HEK293 (cell line): Measurements from ENCODE around the gene MNX1.

Source experiments
- CTCF ChIA-PET: fragments of 350-600 bp; formaldehyde crosslinking; extraction: SDS; loops from one replicate; lab custom pipeline; 2021; ENCODE audit warnings: antibody characterized with exemption; lab: Yijun Ruan, JAX
- POLR2A ChIA-PET: fragments of 300-600 bp; formaldehyde crosslinking; extraction: SDS; loops from one replicate; lab custom pipeline; 2020; ENCODE audit warnings: antibody characterized with exemption, inconsistent platforms; lab: Yijun Ruan, JAX
- H3K27ac ChIP-seq: fragments of 200-500 bp; sonication (Bioruptor generic); 2 replicates; pipeline ENCODE4 v1.5.1; 2014; ENCODE audit warnings: low read depth, low read length, control low read depth, inconsistent platforms; ENCODE audit errors: extremely low read depth
- H3K36me3 ChIP-seq, 2 experiments: fragments of 200-500 bp in 1 of 2; sonication (Bioruptor generic) in 1 of 2; 1 replicate in 1 of 2; 2 replicates in 1 of 2; pipeline ENCODE4 v1.5.1; 2014 to 2017; ENCODE audit warnings: inconsistent platforms in 2 of 2, low read length in 2 of 2; ENCODE audit not compliant: control insufficient read depth in 2 of 2, insufficient read depth in 1 of 2
- H3K4me1 ChIP-seq: fragments of 200-500 bp; sonication (Bioruptor generic); 2 replicates; pipeline ENCODE4 v1.5.1; 2014; ENCODE audit warnings: mild to moderate bottlenecking, low read length, inconsistent platforms; ENCODE audit not compliant: control insufficient read depth, insufficient read depth
- H3K4me3 ChIP-seq: 2 replicates; pipeline ENCODE4 v1.5.1; 2011; ENCODE audit warnings: low read depth, mild to moderate bottlenecking, control low read depth, low read length, moderate library complexity
- H3K9me3 ChIP-seq: fragments of 200-500 bp; sonication (Bioruptor generic); 2 replicates; pipeline ENCODE4 v1.5.1; 2014; ENCODE audit warnings: low read depth, low read length, inconsistent platforms; ENCODE audit not compliant: control insufficient read depth, insufficient read depth
- SALL2 ChIP-seq: fragments of 450-650 bp; formaldehyde crosslinking; IDR thresholded peaks from 2 replicates; pipeline ENCODE4 v1.5.0; 2017; ENCODE audit warnings: missing biosample characterization, mild to moderate bottlenecking, missing genetic modification characterization, borderline replicate concordance
- ZNF146 ChIP-seq: fragments of 450-650 bp; formaldehyde crosslinking; IDR thresholded peaks from 2 replicates; pipeline ENCODE4 v1.5.1; 2016; ENCODE audit warnings: missing biosample characterization, missing genetic modification characterization
- ZNF174 ChIP-seq: fragments of 450-650 bp; formaldehyde crosslinking; IDR thresholded peaks from 2 replicates; pipeline ENCODE4 v1.5.0; 2017; ENCODE audit warnings: missing biosample characterization, mild to moderate bottlenecking, missing genetic modification characterization
- ZNF221 ChIP-seq: fragments of 450-650 bp; formaldehyde crosslinking; IDR thresholded peaks from 2 replicates; pipeline ENCODE4 v1.5.1; 2017; ENCODE audit warnings: missing biosample characterization, missing genetic modification characterization, borderline replicate concordance
- ZNF223 ChIP-seq: fragments of 450-650 bp; formaldehyde crosslinking; IDR thresholded peaks from 2 replicates; pipeline ENCODE4 v1.5.1; 2016; ENCODE audit warnings: missing biosample characterization, missing genetic modification characterization
- ZNF366 ChIP-seq: fragments of 450-650 bp; formaldehyde crosslinking; conservative IDR thresholded peaks from 2 replicates; pipeline ENCODE4 v1.5.1; 2016; ENCODE audit warnings: missing biosample characterization, missing genetic modification characterization
- ZNF514 ChIP-seq: fragments of 450-650 bp; formaldehyde crosslinking; IDR thresholded peaks from 2 replicates; pipeline ENCODE4 v1.5.1; 2016; ENCODE audit warnings: missing biosample characterization, missing genetic modification characterization
- ZNF548 ChIP-seq: fragments of 450-650 bp; formaldehyde crosslinking; IDR thresholded peaks from 2 replicates; pipeline ENCODE4 v1.5.1; 2016; ENCODE audit warnings: missing biosample characterization, missing genetic modification characterization
- ZNF560 ChIP-seq: fragments of 450-650 bp; formaldehyde crosslinking; IDR thresholded peaks from 2 replicates; pipeline ENCODE4 v1.5.1; 2017; ENCODE audit warnings: missing biosample characterization, missing genetic modification characterization, borderline replicate concordance
- ZNF623 ChIP-seq: fragments of 450-650 bp; formaldehyde crosslinking; IDR thresholded peaks from 2 replicates; pipeline ENCODE4 v1.5.1; 2016; ENCODE audit warnings: missing biosample characterization, missing genetic modification characterization
- ZNF658 ChIP-seq: fragments of 450-650 bp; formaldehyde crosslinking; IDR thresholded peaks from 2 replicates; pipeline ENCODE4; 2016; ENCODE audit warnings: missing biosample characterization, missing genetic modification characterization
- ZNF791 ChIP-seq: fragments of 450-650 bp; formaldehyde crosslinking; IDR thresholded peaks from 2 replicates; pipeline ENCODE4 v1.5.1; 2016; ENCODE audit warnings: missing biosample characterization, missing genetic modification characterization
- TF ChIP-seq, protein P1 (sequence below): fragments of 450-650 bp; formaldehyde crosslinking; optimal IDR thresholded peaks from 2 replicates; pipeline ENCODE3; 2016; ENCODE audit warnings: missing biosample characterization, mild to moderate bottlenecking, missing genetic modification characterization
- TF ChIP-seq, protein P2 (sequence below): fragments of 450-650 bp; formaldehyde crosslinking; IDR thresholded peaks from 2 replicates; pipeline ENCODE4 v1.5.1; 2016; ENCODE audit warnings: missing biosample characterization, missing genetic modification characterization
- TF ChIP-seq, protein P3 (sequence below): fragments of 450-650 bp; formaldehyde crosslinking; IDR thresholded peaks from 2 replicates; pipeline ENCODE4 v1.5.1; 2017; ENCODE audit warnings: missing biosample characterization, missing genetic modification characterization
- TF ChIP-seq, protein P4 (sequence below): fragments of 450-650 bp; formaldehyde crosslinking; IDR thresholded peaks from 2 replicates; pipeline ENCODE4 v1.5.1; 2016; ENCODE audit warnings: missing biosample characterization, missing genetic modification characterization
- TF ChIP-seq, protein P5 (sequence below): fragments of 450-650 bp; formaldehyde crosslinking; IDR thresholded peaks from 2 replicates; pipeline ENCODE4 v1.5.1; 2016; ENCODE audit warnings: missing biosample characterization, missing genetic modification characterization, borderline replicate concordance
- TF ChIP-seq, protein P6 (sequence below): fragments of 450-650 bp; formaldehyde crosslinking; IDR thresholded peaks from 2 replicates; pipeline ENCODE4 v1.5.1; 2016; ENCODE audit warnings: missing biosample characterization, missing genetic modification characterization
- TF ChIP-seq, protein P7 (sequence below): fragments of 450-650 bp; formaldehyde crosslinking; IDR thresholded peaks from 2 replicates; pipeline ENCODE4 v1.5.1; 2016; ENCODE audit warnings: missing biosample characterization, missing genetic modification characterization

Gene MNX1

DNA sequence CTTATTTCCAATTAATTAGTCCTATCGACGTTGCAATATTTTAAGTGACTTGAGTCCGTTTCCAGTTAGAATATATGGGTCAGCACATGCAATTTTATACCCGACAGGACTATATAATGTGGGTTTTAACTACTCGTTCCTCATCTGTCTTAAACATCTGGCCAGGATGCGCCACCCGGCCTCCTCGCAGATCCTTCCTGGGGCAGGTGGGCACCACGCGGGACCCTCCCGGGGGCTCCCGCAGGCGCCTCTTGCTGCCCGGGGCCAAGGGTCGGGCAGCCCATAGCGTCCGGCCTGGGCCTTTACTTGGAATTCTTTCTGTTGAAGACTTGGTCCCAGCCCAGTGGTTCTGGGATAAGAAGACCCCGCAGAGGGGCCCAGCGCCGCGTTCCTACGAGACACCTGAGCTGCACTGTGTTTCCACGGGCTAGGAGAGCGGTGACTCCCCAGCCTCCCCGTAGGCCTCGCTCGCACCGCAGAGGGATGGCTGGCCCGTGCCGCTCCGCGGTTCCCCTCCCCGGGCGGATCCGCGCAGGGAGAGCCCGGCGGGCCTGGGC is 10.1 kb upstream of the MNX1 start (continued):
- TF ChIP-seq ZNF658 (tag by site-specific recombination) (no peak), SALL2 (tag by site-specific recombination) (no peak), ZNF560 (no peak), ZNF548 (no peak)
- TF ChIP-seq, protein P1, sequence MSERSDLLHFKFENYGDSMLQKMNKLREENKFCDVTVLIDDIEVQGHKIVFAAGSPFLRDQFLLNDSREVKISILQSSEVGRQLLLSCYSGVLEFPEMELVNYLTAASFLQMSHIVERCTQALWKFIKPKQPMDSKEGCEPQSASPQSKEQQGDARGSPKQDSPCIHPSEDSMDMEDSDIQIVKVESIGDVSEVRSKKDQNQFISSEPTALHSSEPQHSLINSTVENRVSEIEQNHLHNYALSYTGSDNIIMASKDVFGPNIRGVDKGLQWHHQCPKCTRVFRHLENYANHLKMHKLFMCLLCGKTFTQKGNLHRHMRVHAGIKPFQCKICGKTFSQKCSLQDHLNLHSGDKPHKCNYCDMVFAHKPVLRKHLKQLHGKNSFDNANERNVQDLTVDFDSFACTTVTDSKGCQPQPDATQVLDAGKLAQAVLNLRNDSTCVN (tag by site-specific recombination): no peak
- TF ChIP-seq, protein P2, sequence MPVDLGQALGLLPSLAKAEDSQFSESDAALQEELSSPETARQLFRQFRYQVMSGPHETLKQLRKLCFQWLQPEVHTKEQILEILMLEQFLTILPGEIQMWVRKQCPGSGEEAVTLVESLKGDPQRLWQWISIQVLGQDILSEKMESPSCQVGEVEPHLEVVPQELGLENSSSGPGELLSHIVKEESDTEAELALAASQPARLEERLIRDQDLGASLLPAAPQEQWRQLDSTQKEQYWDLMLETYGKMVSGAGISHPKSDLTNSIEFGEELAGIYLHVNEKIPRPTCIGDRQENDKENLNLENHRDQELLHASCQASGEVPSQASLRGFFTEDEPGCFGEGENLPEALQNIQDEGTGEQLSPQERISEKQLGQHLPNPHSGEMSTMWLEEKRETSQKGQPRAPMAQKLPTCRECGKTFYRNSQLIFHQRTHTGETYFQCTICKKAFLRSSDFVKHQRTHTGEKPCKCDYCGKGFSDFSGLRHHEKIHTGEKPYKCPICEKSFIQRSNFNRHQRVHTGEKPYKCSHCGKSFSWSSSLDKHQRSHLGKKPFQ (tag by site-specific recombination): no peak

DNA sequence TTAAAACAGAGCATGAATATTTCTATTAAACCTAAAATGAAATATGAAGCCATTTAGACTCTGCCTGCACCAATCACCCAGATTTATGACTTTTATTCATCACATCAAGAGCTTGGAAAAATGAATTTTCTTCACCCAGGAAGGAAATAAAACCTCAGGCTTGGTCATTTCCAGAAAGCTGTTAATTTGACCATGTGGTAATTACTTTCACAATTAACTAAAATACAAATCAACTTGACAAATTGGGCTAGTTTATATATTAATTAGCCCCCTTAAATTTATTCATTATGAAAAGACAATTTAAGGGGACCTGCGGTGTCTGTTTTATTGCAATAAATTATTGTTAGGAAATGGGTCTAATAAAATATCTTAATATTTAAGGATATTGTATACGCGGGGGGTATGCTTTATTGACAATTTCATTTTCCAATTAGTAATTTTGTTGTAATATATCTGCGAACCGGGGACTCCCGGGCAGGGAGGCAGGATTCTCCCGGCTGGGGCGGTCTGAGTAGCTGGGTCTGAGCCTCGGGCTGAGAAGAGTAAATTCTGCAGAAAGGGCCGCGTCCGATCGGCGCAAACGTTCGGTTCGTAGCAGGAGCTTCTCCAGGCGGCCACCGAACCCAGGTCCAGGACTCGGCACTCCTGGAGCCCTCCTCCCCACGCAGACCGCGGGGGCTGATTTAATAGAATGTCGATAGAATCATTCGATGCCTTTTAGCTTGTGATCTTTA is 9.4 kb upstream of the MNX1 start:
- no peak for TF ChIP-seq SALL2 (tag by site-specific recombination)
- TF ChIP-seq, protein P3, sequence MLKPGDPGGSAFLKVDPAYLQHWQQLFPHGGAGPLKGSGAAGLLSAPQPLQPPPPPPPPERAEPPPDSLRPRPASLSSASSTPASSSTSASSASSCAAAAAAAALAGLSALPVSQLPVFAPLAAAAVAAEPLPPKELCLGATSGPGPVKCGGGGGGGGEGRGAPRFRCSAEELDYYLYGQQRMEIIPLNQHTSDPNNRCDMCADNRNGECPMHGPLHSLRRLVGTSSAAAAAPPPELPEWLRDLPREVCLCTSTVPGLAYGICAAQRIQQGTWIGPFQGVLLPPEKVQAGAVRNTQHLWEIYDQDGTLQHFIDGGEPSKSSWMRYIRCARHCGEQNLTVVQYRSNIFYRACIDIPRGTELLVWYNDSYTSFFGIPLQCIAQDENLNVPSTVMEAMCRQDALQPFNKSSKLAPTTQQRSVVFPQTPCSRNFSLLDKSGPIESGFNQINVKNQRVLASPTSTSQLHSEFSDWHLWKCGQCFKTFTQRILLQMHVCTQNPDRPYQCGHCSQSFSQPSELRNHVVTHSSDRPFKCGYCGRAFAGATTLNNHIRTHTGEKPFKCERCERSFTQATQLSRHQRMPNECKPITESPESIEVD: no peak
- TF ChIP-seq ZNF623 (tag by site-specific recombination): no peak
- TF ChIP-seq, protein P4, sequence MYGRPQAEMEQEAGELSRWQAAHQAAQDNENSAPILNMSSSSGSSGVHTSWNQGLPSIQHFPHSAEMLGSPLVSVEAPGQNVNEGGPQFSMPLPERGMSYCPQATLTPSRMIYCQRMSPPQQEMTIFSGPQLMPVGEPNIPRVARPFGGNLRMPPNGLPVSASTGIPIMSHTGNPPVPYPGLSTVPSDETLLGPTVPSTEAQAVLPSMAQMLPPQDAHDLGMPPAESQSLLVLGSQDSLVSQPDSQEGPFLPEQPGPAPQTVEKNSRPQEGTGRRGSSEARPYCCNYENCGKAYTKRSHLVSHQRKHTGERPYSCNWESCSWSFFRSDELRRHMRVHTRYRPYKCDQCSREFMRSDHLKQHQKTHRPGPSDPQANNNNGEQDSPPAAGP (tag by site-specific recombination): no peak
- TF ChIP-seq ZNF514 (tag by site-specific recombination): no peak
- TF ChIP-seq, protein P5, sequence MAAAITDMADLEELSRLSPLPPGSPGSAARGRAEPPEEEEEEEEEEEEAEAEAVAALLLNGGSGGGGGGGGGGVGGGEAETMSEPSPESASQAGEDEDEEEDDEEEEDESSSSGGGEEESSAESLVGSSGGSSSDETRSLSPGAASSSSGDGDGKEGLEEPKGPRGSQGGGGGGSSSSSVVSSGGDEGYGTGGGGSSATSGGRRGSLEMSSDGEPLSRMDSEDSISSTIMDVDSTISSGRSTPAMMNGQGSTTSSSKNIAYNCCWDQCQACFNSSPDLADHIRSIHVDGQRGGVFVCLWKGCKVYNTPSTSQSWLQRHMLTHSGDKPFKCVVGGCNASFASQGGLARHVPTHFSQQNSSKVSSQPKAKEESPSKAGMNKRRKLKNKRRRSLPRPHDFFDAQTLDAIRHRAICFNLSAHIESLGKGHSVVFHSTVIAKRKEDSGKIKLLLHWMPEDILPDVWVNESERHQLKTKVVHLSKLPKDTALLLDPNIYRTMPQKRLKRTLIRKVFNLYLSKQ (tag by site-specific recombination): no peak
- TF ChIP-seq, protein P6, sequence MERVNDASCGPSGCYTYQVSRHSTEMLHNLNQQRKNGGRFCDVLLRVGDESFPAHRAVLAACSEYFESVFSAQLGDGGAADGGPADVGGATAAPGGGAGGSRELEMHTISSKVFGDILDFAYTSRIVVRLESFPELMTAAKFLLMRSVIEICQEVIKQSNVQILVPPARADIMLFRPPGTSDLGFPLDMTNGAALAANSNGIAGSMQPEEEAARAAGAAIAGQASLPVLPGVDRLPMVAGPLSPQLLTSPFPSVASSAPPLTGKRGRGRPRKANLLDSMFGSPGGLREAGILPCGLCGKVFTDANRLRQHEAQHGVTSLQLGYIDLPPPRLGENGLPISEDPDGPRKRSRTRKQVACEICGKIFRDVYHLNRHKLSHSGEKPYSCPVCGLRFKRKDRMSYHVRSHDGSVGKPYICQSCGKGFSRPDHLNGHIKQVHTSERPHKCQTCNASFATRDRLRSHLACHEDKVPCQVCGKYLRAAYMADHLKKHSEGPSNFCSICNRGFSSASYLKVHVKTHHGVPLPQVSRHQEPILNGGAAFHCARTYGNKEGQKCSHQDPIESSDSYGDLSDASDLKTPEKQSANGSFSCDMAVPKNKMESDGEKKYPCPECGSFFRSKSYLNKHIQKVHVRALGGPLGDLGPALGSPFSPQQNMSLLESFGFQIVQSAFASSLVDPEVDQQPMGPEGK (tag by site-specific recombination): no peak
- no peak for TF ChIP-seq ZNF221 (tag by site-specific recombination)
- no peak for TF ChIP-seq ZNF174 (tag by site-specific recombination)
- TF ChIP-seq, protein P7, sequence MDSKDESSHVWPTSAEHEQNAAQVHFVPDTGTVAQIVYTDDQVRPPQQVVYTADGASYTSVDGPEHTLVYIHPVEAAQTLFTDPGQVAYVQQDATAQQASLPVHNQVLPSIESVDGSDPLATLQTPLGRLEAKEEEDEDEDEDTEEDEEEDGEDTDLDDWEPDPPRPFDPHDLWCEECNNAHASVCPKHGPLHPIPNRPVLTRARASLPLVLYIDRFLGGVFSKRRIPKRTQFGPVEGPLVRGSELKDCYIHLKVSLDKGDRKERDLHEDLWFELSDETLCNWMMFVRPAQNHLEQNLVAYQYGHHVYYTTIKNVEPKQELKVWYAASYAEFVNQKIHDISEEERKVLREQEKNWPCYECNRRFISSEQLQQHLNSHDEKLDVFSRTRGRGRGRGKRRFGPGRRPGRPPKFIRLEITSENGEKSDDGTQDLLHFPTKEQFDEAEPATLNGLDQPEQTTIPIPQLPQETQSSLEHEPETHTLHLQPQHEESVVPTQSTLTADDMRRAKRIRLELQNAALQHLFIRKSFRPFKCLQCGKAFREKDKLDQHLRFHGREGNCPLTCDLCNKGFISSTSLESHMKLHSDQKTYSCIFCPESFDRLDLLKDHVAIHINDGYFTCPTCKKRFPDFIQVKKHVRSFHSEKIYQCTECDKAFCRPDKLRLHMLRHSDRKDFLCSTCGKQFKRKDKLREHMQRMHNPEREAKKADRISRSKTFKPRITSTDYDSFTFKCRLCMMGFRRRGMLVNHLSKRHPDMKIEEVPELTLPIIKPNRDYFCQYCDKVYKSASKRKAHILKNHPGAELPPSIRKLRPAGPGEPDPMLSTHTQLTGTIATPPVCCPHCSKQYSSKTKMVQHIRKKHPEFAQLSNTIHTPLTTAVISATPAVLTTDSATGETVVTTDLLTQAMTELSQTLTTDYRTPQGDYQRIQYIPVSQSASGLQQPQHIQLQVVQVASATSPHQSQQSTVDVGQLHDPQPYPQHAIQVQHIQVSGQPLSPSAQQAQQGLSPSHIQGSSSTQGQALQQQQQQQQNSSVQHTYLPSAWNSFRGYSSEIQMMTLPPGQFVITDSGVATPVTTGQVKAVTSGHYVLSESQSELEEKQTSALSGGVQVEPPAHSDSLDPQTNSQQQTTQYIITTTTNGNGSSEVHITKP: no peak
- TF ChIP-seq ZNF146 (tag by site-specific recombination): no peak
- TF ChIP-seq ZNF791: no peak
- no peak for TF ChIP-seq ZNF366 (tag by site-specific recombination)
- no peak for TF ChIP-seq ZNF223
- TF ChIP-seq, all 188 proteins: peak for 0
- no peak overlapping the region for H3K4me3 ChIP-seq
- no peaks in the 10 kb centered on the region for H3K36me3 ChIP-seq
- ChIA-PET POLR2A (no interaction called here), CTCF (interaction anchor here (0.7 kb wide), 1 partner anchor 1746 kb away, joined by 3 read pairs; no protein-coding TSS in a partner anchor)
- no peaks in the 10 kb centered on the region for H3K4me1 ChIP-seq
- H3K9me3 ChIP-seq: no peaks in the 10 kb centered on the region
- H3K27ac ChIP-seq: no peak overlapping the region
